A204.1 (cell line): ENCODE measurements around the gene LRRC25.
"Not testable (repeated sequence)": the region's sequence is repeated elsewhere in the genome, so short reads cannot be mapped to it uniquely, and the experiment has no call there.

ENCODE experiments used
- FAIRE-seq: peaks from 2 replicates; lab custom pipeline; 2012; peaks lifted over from hg19 to GRCh38; lab: Jason Lieb, UNC

LRRC25 gene

GRCh38 chr19:18402455-18403248, 5.2 kb upstream of the LRRC25 start:
- FAIRE-seq, result not testable (repeated sequence)

- no peak for FAIRE-seq
These were observed 4.2 kb upstream of the LRRC25 start for GRCh38 chr19:18401580-18402112.

GRCh38 chr19:18399008-18399407, 1.6 kb upstream of the LRRC25 start:
- FAIRE-seq, result no peak

GRCh38 chr19:18396471-18397241, 766 bp downstream of the LRRC25 start:
- no peak for FAIRE-seq

- no peak for FAIRE-seq
These were observed 3.6 kb downstream of the LRRC25 start for GRCh38 chr19:18393836-18394235.

- FAIRE-seq, result no peak
These were observed 4.5 kb downstream of the LRRC25 start for GRCh38 chr19:18392926-18393325.

GRCh38 chr19:18392417-18392816, 5.0 kb downstream of the LRRC25 start:
- no peak for FAIRE-seq

GRCh38 chr19:18391509-18392075, 5.8 kb downstream of the LRRC25 start:
- FAIRE-seq, result no peak

GRCh38 chr19:18390065-18390907, 7.1 kb downstream of the LRRC25 start:
- FAIRE-seq, result no peak

- no peak for FAIRE-seq
These were observed 7.7 kb downstream of the LRRC25 start for GRCh38 chr19:18389726-18390064.

- FAIRE-seq, result no peak
These were observed 8.3 kb downstream of the LRRC25 start for GRCh38 chr19:18388960-18389725.

GRCh38 chr19:18388100-18388959, 9.1 kb downstream of the LRRC25 start:
- FAIRE-seq, result no peak

- FAIRE-seq, result no peak
These were observed 10.7 kb downstream of the LRRC25 start for GRCh38 chr19:18386543-18387271.

- FAIRE-seq, result no peak
These were observed 11.5 kb downstream of the LRRC25 start, which contains the start of gene GDF15 for GRCh38 chr19:18385675-18386542. Gene GDF15, plus strand, starts transcription at chr19:18386158. Its CDS starts 32 bp downstream, at chr19:18386190.

- FAIRE-seq, result no peak
These were observed 12.1 kb downstream of the LRRC25 start for GRCh38 chr19:18385359-18385674.

GRCh38 chr19:18384775-18385174, 12.6 kb downstream of the LRRC25 start:
- no peak for FAIRE-seq

- not testable (repeated sequence) for FAIRE-seq
These were observed 13.8 kb downstream of the LRRC25 start for GRCh38 chr19:18383622-18384021.

- FAIRE-seq, result no peak
These were observed 16.6 kb downstream of the LRRC25 start for GRCh38 chr19:18380843-18381242.
